HG02588 (cell line): Measurements from ENCODE around the gene ORM2.
"Not testable (repeated sequence)": the region's sequence is repeated elsewhere in the genome, so short reads cannot be mapped to it uniquely, and the experiment has no call there.

Source experiments
- ATAC-seq: cut with Tn5 transposase; IDR thresholded peaks from one replicate; pipeline ENCODE4 v1.9.1; 2021; ENCODE audit warnings: mild to moderate bottlenecking, moderate library complexity; ENCODE audit not compliant: unreplicated experiment

The ORM2 gene

DNA sequence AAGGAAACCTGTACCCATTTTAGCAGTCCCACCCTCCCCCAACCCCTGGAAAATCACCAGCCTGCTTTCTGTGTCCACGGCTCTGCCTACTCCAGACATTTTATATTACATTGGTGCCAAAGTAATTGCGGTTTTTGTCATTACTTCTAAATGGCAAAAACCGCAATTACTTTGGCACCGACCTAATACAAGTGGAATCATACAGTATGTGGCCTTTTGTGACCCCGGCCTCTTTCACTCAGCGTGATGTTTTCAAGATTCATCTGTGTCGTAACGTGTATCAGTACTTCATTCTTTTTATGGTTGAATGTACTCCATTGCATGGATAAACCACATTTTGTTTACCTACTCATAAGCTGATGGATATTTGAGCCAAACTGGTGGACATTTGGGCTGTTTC is 16.5 kb upstream of the ORM2 start:
- no peak for ATAC-seq

DNA sequence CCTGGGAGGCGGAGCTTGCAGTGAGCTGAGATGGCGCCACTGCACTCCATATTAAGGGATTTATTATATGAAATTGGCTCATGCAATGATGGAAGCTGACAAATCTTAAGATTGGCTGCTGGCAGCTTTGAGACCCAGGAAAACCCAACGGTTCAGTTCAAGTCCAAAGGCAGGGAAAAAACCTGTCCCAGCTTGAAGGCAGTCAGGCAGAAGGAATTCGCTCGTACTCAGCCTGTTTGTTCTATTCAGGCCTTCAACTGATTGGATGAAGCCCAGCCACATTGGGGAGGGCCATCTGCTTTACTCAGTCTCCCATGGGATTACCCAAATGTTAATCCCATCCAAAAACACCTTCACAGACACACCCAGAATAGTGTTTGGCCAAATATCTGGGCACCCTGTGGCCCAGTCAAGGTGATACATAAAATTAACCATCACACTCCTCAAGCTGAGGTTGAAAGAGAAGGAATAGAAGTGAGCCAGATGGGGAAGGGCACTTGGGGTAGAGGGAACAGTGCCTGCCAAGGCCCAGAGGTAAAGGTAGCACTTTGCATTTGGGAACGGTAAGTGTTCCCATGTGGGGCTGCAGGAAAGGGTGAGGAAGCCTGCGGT is 15.3 kb upstream of the ORM2 start:
- no peak for ATAC-seq

DNA sequence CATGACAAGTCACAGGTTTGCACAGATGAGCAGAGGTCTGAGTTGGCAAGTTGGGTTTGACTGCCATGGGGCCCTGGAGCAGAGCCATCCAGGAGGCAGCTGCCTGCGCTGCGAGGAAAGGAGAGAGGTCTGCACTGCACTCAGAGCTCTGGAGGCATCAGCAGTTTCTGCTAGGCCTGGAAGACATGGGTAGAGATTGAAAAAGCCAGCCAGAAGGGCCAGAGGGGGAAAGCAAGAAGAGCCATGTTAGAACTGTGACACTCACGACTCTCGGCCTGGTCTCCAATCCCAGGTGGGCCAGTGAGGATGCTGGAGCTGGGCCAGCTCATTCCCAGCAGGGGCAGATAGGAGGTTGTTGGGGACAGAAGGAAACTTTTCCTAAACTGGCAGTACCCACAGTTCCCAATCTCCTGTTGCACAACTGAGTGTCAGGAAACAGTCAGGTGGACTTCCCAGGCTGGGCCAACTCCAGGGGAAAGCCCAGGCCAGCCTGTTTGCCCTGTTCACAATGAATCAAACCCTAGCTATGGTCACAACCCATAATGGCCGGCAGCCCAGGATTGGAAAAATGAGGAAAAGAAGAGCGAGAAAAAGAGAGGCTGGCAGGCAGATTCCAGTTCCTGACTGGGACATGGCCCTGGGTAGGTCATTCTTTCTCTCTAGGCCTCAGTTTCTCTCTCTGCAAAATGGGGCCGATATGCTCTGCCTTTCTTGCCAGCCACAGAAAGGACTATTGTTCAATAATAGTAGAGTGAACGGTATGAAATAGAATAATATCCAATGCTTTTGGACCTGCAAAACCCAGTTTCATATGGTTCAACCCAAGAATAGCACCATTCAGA is 14.6 kb upstream of the ORM2 start:
- no peak for ATAC-seq

DNA sequence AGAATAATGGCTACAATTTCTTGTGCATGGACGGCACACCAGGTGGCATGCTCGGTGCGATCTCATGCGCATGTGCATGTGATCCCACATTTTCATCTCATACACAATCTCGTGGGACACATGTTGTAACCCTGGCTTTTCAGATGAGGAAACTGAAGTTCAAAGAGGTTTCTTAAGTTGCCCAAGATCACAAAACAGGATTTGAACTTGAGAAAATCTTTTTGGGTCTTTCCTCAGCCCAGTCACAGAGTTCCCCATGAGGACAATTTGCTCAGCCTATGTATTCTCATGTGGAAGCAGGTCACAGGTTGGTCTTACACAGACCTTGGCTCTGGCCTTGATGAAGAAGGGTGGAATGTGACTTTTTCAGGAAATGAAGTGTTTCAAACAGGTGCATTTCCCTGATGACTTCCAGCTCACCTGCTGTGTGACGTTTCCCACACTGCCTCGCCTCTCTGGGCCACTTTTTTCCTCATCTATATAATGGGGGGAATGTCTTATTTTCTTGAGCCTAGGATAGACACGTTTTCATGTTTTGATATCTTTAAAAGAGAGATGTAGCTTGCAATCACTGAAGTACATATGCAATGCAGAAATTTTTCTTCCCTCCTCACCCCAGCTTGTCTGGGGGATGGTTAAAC is 13.8 kb upstream of the ORM2 start:
- no peak for ATAC-seq

DNA sequence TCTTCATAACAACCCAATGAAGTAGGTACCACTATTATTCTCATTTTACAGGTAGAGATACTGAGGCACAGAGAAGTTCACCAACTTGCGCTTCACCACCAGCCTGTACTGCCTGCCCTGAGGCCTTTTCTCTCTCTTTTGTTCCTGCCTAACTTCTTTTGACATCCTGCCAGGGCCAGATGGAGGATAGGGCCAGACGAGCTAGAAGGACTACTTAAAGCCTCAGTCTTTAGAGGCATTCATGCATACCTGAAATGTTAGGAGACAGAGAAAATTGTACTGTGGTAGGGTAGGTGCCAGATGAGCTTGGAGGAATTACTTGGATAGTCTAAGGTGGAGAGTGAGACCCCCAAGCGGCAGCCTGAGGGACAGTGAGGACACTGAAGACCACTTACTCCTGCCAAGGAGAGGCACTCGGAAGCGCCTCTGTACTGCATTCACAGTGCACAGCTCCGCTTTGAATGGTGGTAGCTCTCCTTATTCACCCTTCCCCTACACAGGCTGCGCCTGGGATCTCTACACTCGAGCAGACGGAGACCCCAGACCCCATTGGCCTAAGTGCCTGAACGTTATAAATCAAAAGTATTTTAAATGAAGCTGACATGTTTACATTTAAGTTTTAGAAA is 13.0 kb upstream of the ORM2 start:
- no peak for ATAC-seq

DNA sequence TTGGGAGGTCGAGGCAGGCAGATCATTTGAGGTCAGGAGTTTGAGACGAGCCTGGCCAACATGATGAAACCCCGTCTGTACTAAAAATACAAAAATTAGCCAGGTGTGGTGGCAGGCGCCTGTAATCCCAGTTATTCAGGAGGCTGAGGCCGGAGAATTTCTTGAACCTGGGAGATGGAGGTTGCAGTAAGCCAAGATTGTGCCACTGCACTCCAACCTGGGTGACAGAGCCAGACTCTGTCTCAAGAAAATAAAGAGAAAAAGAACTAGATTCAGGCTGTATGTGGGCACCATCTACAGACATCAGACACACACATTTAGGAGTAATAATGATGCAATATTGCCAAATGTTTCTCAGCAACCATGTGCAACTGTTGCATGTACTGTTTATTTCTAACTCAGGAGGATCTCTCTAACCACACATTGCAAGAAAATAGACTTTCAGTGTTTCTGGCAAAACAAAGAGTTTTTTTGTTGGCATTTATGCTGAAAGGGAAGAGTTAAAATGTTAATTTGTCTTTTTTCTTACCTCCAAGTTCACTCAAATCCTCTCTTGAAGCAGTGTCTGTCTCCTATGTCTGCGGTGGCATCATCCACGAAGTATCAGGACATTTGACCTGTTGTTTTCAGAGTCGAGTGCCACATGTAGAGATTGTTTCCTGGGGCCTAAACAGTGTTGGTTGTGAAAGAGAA is 11.9 kb upstream of the ORM2 start:
- no peak for ATAC-seq

DNA sequence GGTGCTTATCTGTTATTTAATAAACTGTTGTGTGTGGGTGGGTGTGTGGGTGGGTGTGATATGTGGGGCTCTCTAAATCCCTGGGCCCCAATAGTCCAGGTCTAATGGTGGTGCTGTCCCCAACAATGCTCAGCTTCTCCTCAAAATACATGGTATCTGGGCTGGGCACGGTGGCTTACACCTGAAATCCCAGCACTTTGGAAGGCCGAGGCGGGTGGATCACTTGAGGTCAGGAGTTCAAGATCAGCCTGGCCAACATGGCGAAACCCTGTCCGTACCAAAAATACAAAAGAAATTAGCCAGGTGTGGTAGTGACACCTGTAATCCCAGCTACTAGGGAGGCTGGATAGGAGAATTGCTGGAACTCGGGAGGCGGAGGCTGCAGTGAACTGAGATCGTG is 11.3 kb upstream of the ORM2 start:
- ATAC-seq = no peak

DNA sequence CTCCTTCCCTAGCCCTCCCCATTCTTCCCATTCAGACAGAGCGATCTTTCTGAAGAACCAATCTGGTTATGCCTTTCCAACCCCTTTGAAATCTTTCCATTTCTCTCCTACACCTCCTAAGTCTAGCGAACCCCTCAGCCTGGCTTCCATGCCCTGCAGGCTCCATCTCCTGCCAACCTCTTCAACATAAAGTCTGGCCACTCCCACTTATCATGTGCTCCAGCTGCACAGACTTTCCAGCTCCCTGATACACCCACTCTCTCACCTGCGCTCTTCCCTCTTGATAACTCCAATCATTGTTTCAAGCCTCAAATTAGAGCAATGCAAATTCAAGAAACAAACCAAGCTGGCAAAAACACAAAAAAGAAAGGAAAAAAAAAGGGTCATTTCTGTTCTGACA is 10.5 kb upstream of the ORM2 start:
- ATAC-seq = no peak

DNA sequence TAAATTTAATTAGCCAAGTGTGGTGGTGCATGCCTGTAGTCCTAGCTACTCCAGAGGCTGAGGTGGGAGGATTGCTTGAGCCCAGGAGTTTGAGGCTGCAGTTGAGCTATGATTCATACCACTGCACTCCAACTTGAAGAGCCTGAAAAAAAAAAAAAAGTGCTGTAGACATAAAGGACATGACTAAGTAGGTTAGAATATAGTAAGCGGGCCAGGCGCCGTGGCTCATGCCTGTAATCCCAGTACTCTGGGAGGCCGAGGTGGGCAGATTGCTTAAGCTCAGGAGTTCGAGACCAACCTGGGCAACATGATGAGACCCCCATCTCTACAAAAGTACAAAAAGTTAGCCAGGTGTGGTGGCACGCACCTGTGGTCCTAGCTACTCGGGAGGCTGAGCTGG is 9.0 kb upstream of the ORM2 start:
- not testable (repeated sequence) for ATAC-seq

DNA sequence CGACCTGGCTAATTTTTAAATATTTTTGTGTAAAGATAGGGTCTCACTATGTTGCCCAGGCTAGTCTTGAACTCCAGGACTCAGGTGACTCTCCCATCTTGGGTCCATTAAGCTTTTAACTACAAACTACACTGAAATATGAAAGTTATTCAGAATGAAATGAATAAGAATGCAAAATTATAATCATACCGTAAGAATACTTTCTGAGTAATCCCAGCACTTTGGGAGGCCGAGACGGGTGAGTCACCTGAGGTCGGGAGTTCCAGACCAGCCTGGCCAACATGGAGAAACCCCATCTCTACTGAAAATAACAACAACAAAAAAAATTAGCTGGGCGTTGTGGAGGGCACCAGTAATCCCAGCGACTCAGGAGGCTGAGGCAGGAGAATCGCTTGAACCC is 7.9 kb upstream of the ORM2 start:
- no peak for ATAC-seq

DNA sequence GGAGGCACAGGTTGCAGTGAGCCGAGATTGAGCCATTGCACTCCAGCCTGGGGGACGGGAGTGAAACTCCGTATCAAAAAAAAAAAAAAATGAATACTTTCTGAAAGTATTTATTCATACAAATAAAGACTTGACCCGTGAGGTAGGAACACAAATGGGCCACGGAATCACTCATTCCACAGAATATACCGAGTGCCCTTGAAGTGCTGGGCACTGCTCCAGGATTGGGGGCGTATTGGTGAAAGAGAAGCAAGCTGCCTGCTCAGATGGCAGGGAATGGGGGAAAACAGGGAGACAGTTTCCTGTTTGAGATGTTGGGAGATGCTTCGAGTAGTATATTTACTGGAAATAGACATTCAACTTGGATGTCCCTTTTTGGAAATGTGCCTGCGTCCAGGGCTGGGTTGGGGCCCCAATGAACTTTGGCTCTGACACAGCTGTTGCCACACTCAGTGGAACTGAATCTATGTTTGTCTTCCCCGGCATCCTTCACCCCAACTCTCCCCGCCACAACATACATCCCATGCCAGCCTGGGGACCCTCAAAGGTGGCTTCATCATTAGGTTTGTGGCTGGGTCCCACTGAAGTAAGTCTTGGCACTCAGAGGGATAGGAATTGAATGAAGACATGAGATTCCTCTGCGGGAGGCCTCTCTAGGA is 7.4 kb upstream of the ORM2 start:
- ATAC-seq = not testable (repeated sequence)

DNA sequence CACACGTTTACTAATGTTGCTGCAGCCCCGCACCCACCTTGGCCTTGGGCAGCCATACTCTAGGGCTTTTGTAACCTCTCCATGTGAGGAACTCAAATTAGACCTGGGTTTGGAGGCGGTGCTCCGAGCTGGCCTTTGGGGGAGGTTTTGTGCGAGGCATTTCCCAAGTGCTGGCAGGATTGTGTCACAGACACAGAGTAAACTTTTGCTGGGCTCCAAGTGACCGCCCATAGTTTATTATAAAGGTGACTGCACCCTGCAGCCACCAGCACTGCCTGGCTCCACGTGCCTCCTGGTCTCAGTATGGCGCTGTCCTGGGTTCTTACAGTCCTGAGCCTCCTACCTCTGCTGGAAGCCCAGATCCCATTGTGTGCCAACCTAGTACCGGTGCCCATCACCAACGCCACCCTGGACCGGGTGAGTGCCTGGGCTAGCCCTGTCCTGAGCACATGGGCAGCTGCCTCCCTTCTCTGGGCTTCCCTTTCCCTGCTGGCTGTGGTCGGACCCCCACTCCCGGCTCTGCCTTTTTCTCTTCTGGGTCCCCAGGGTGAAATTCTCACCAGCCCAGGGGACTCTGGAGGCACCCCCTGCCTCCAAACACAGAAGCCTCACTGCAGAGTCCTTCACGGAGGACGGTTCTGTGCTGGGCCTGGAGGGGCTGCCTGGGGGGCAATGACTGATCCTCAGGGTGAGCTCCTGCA is 6.7 kb upstream of the ORM2 start, which contains the start of gene ORM1:
Gene ORM1 (plus strand): TSS at position 268 of the 701 bp plus-strand sequence. CDS start 36 bp downstream, at position 304.
- not testable (repeated sequence) for ATAC-seq

DNA sequence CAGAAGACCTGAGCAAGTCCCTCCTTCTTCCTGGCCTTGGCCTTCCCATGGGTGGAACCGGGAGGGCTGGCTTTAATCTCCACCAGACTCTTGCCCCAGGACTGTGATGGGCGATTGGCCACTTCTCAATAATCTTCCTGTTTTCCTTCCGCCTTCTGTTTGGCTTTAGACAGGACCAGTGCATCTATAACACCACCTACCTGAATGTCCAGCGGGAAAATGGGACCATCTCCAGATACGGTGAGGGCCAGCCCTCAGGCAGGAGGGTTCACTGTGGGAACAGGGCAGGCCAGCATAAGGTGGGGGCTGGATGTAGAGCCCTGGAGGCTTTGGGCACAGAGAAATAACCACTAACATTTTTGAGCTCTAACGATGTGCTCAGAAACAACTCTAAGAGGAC is 5.8 kb upstream of the ORM2 start:
- not testable (repeated sequence) for ATAC-seq

DNA sequence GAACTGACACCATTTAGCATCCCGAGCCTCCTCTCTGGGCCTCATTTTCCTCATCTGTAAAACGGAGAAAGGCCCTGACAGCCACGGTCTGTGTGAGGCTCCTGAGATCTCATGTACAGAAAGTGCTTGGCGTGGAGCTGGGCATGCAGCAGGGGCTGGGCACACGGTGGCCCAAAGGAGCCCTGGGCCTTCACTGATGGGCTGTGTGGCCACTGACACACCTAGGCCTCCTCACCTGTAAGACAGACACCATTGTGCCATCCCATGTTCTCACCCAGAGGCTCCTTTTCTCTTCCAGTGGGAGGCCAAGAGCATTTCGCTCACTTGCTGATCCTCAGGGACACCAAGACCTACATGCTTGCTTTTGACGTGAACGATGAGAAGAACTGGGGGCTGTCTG is 5.2 kb upstream of the ORM2 start:
- ATAC-seq = no peak

DNA sequence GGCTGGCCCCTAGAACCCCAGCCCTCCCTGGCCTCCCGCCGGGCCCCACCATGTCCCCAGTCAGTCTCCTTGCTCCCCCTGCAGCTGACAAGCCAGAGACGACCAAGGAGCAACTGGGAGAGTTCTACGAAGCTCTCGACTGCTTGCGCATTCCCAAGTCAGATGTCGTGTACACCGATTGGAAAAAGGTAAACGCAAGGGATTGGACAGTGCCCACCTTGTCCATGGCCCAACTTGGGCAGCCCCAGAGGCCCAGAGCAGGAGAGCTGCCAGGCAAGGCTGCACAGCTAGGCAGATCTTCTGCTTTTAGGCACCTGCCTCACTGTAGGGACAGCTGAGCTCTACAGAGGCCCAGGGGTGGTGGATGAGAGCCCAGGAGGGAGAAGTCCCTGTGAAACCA is 4.7 kb upstream of the ORM2 start:
- not testable (repeated sequence) for ATAC-seq

DNA sequence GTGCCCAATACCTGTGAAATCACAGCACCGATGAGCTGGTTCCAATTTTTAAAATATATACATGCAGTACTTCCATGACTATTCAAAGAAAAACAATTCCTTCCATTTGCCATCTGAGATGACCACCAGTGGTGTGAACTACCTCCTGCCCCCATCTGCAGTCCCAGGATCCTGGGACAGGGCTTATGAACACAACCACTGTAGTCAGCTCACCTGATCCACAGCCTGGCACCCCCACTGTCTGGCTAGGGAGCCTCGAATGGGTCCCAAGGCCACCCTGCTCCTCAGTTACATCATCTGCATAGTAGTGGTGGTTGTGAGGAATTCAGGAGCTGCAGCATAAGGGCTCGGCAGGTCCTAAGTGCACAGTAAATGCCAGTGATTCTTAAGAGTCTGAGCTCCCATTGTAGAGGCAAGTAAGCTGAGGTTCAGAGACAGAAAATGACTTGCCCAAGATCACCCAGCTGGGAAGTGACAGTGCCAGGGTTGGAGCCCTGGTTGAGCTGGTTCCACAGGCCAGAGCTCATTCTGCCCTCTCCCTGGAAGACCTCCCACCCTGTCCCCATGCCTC is 3.9 kb upstream of the ORM2 start:
- not testable (repeated sequence) for ATAC-seq

DNA sequence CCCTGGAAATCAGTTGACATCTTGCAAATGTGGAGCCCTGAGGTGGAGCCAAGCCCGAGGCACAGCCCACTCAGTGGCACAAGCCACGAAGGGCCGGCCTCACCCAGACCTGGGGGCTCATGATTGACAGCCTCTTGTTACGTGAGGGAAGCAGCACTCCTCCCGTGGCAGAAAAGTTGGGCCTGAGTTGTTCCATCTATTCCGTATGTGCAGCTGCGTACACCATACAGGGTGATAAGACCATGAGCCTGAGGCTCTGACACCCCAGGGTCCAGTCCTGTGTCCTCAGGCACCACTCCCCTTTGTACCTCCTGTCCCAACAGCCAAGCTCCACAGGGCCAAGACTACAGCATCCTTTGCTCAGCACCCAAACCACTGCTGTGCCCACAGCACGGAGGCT is 1.9 kb upstream of the ORM2 start:
- no peak for ATAC-seq

DNA sequence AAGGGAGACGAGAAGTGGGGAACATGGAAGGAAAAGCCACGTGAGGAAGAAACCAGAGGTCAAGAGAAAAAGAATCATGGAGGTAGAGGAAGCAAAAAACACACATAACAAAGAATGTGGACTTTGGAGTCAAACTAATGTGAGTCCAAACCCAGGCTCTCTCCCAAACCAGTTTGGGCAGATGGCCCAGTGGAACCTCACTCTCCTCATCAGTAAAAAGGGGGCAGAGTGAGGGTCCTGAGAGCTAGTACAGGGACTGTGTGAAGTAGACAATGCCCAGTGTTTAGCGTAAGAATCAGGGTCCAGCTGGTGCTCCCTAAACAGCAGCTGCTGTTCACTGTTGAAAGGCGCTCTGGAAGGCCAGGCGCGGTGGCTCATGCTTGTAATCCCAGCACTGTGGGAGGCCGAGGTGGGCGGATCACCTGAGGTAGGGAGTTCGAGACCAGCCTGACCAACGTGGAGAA is 1.3 kb upstream of the ORM2 start:
- not testable (repeated sequence) for ATAC-seq

DNA sequence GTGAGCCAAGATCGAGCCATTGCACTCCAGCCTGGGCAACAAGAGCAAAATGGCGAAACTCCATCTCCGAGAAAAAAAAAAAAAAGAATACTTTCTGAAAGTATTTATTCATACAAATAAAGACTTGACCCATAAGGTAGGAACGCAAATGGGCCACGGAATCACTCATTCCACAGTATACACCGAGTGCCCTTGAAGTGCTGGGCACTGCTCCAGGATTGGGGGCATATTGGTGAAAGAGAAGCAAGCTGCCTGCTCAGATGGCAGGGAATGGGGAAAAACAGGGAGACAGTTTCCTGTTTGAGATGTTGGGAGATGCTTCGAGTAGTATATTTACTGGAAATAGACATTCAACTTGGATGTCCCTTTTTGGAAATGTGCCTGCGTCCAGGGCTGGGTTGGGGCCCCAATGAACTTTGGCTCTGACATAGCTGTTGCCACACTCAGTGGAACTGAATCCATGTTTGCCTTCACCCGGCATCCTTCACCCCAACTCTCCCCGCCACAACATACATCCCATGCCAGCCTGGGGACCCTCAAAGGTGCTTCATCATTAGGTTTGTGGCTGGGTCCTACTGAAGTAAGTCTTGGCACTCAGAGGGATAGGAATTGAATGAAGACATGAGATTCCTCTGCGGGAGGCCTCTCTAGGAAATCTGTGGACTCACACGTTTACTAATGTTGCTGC is 588 bp upstream of the ORM2 start:
- not testable (repeated sequence) for ATAC-seq
